ENCODE data around the gene CA9.
A peak's percentile ranks its signal among the peaks of the same experiment; 100 is the strongest.

Gene CA9

GRCh38 chr9:35690614-35691333 lies 17.0 kb downstream of the CA9 start:
- DNase-seq (ENCODE audit: low read depth in 1 of 2, low spot score in 1 of 2) = peak; percentile 22 to 58
- H3K27me3 ChIP-seq (ENCODE audit: insufficient read depth, poor library complexity, severe bottlenecking) = no peaks in the 10 kb centered on the region
- TF ChIP-seq SPI1 (IDR thresholded peaks at IDR 0.05; ENCODE audit: borderline replicate concordance, low read depth) (peak; percentile 47; the same call in 1 of the 2 replicates), CTCF (IDR thresholded peaks at IDR 0.05; ENCODE audit: insufficient read depth, low read length) (no peak), POLR2AphosphoS5 (IDR thresholded peaks at IDR 0.05; ENCODE audit: low read depth) (peak; percentile 21; the same call in 1 of the 2 replicates)
- TF ChIP-seq, protein P1, sequence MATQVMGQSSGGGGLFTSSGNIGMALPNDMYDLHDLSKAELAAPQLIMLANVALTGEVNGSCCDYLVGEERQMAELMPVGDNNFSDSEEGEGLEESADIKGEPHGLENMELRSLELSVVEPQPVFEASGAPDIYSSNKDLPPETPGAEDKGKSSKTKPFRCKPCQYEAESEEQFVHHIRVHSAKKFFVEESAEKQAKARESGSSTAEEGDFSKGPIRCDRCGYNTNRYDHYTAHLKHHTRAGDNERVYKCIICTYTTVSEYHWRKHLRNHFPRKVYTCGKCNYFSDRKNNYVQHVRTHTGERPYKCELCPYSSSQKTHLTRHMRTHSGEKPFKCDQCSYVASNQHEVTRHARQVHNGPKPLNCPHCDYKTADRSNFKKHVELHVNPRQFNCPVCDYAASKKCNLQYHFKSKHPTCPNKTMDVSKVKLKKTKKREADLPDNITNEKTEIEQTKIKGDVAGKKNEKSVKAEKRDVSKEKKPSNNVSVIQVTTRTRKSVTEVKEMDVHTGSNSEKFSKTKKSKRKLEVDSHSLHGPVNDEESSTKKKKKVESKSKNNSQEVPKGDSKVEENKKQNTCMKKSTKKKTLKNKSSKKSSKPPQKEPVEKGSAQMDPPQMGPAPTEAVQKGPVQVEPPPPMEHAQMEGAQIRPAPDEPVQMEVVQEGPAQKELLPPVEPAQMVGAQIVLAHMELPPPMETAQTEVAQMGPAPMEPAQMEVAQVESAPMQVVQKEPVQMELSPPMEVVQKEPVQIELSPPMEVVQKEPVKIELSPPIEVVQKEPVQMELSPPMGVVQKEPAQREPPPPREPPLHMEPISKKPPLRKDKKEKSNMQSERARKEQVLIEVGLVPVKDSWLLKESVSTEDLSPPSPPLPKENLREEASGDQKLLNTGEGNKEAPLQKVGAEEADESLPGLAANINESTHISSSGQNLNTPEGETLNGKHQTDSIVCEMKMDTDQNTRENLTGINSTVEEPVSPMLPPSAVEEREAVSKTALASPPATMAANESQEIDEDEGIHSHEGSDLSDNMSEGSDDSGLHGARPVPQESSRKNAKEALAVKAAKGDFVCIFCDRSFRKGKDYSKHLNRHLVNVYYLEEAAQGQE (IDR thresholded peaks at IDR 0.05; ENCODE audit: insufficient replicate concordance, low read depth) = no peak
- peak overlapping the region; percentile 77 for H3K27ac ChIP-seq (replicated peaks)
- peak overlapping the region; percentile 67 for H3K4me3 ChIP-seq (replicated peaks; ENCODE audit: insufficient read depth, low read length)

DNA sequence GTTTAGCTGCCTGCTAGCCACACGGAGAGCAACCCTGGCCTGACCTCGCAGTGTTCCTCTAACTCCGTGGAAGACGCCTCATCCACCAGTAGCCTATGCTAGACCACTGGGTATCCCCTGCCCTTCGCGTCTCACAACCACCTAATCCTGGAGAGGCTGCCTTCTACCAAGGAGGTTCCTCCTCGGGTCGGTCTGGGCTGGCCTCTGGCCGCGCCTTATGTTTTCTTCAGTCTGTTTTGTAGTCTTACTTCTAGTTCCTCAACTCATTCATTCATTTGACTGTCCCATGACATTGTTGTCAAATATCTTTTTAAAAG lies 17.6 kb downstream of the CA9 start:
- no peaks in the 10 kb centered on the region for H3K27me3 ChIP-seq (ENCODE audit: insufficient read depth, poor library complexity, severe bottlenecking)
- H3K27ac ChIP-seq (replicated peaks) = peak overlapping the region; percentile 77
- TF ChIP-seq SPI1 (IDR thresholded peaks at IDR 0.05; ENCODE audit: borderline replicate concordance, low read depth) = no peak
- TF ChIP-seq CTCF (IDR thresholded peaks at IDR 0.05; ENCODE audit: insufficient read depth, low read length) = no peak
- peak; percentile 16 to 25 for DNase-seq (ENCODE audit: low read depth in 1 of 2, low spot score in 1 of 2)
- peak overlapping the region; percentile 67 for H3K4me3 ChIP-seq (replicated peaks; ENCODE audit: insufficient read depth, low read length)

DNA sequence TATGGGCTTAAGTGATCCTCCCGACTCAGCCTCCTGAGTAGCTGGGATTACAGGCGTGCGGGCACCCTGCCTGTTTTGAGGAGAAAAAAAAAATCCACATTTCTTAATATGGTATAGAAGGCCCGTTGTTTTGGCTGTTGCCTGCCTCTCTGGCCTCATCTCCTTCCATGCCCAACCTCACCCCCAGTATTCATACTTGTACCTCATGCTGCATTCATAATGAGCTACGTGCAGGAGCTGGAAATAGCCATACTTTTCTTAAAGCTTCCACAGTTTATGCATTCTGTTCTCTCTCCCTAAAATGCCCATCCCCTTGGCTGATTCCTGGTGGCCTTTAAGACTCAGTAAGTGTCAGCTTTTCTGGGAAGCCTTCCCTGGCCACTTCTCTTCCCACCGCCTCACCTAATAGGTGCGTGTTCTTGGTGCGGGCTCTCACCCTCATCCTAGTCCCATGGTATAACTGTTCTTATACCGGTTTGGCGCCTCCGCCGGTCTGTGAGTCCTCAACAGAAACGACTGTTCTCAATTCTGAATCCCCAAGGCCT lies 18.1 kb downstream of the CA9 start:
- no peak overlapping the region for H3K4me3 ChIP-seq (replicated peaks; ENCODE audit: insufficient read depth, low read length)
- DNase-seq (ENCODE audit: low read depth in 1 of 2, low spot score in 1 of 2) = no peak
- TF ChIP-seq SPI1 (IDR thresholded peaks at IDR 0.05; ENCODE audit: borderline replicate concordance, low read depth) = no peak
- no peak for TF ChIP-seq CTCF (IDR thresholded peaks at IDR 0.05; ENCODE audit: insufficient read depth, low read length)
- no peaks in the 10 kb centered on the region for H3K27me3 ChIP-seq (ENCODE audit: insufficient read depth, poor library complexity, severe bottlenecking)
- no peak overlapping the region for H3K27ac ChIP-seq (replicated peaks)

GRCh38 chr9:35695943-35696401 lies 22.2 kb downstream of the CA9 start:
- TF ChIP-seq SPI1 (IDR thresholded peaks at IDR 0.05; ENCODE audit: borderline replicate concordance, low read depth) = no peak
- no peak for TF ChIP-seq GABPA (IDR thresholded peaks at IDR 0.05; ENCODE audit: low read depth)
- TF ChIP-seq POLR2AphosphoS5 (IDR thresholded peaks at IDR 0.05; ENCODE audit: low read depth) = no peak
- TF ChIP-seq, protein P1 (IDR thresholded peaks at IDR 0.05; ENCODE audit: insufficient replicate concordance, low read depth) = no peak
- TF ChIP-seq CTCF (IDR thresholded peaks at IDR 0.05; ENCODE audit: insufficient read depth, low read length) = no peak
- H3K27me3 ChIP-seq (ENCODE audit: insufficient read depth, poor library complexity, severe bottlenecking) = no peaks in the 10 kb centered on the region
- H3K27ac ChIP-seq (replicated peaks) = no peak overlapping the region
- H3K4me3 ChIP-seq (replicated peaks; ENCODE audit: insufficient read depth, low read length) = no peak overlapping the region
- no peak for DNase-seq (ENCODE audit: low read depth in 1 of 2, low spot score in 1 of 2)

Data from HL-60 (cell line).